CD4-positive, alpha-beta T cell treated with Interleukin-1 beta for 1 hour (primary cell): ENCODE results near the gene RNF224.

Experiments
- DNase-seq, 2 donors: peaks; one replicate each; pipeline ENCODE4 v3.0.0-alpha.2; 2020 to 2022

RNF224 gene

GRCh38 chr9:137275588-137276472 is 48.5 kb downstream of the RNF224 start:
- DNase-seq, result no peak

DNA sequence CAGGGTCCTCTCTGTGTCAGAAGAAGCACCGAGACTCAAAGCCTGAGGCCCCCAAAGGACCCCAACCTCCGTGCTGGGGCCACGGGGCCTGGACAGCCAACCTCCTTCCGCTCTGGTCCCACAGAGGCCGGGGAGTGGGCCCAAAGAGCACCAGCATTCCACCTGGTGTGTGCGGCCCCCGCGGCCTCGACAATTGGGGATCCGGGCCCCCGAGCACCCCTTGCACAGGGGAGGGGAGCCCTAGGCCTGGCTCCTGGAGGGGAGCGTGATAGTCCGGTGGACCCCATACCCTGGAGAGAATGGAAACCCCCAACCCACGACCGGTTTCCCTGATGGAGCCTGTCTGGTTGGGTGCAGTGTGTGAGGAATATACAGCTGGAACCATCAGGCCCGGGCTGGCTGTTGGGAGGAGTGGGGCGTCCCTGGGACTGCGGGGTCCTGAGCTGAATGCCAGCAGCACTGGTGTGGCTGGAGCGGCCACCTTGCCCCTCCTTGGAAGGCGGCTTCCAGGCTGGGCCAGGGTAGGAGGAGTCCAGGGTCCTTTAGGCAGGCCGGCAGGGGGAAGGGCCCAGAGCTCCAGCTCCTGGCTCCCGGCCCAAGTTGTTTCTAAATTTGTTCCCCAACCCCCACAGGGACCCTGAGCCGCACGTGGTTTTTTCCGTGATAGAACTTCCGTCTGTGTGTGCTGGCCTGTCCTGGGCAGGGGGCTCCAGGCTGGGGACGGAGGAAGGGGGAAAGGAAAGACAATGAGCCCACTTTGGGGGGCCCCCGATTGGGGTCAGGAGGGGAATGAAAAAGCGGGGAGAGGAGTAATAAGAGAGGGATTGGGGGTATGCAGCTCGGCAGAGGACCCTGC is 49.4 kb downstream of the RNF224 start:
- peak in 1 of 2 donors; percentile 11 for DNase-seq

DNA sequence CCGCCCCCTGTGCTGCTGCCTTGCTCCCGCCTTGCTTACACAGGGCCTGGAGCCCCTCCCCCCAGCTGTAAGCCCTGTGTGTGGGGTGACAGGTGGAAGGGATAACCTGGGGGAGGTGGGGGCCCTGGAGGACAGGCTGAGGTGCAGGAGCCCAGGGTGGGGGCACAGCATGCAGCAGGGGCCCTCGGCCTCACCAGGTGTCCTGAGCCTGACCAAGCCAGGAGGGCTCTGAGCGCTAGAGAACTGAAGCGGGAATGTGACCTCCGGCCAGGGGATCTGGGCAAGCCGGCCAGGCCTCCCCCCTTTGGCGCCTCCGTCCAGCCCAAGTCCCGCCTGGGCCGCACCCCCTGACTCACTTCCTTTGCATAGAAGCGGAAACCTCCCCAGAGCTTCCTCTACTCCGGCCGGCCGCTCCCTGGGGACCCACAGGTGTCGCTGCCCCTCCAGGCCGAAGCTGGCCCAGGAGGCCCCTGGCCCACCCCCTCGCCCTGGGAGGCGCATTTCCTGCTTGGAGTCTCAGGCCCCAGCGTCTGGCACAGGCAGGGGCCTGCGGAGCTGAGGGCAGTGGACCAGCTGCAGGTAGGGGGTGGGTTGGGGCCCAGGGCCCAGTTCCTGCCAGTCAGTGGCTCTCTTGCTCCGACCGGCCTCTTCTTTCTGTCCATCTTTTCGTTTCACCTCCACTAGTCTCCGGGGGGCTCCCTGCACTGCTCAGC is 50.2 kb downstream of the RNF224 start, which contains the start of gene TOR4A:
TSS of gene TOR4A (plus strand) at position 398 of the 713 bp plus-strand sequence. CDS start 964 bp downstream, outside the sequence.
- peak; percentile 17 to 70 for DNase-seq

- DNase-seq, result peak in 1 of 2 donors; percentile 19
Measured at GRCh38 chr9:137278061-137278701, 50.9 kb downstream of the RNF224 start.
